Neural cell (in vitro differentiated cells): ENCODE data around the gene NOP14. TPM values are rescaled to one million over a fixed set of nuclear protein-coding genes. Genes with fewer than 3 reads are reported as not detected.
"Not testable (repeated sequence)": the region's sequence is repeated elsewhere in the genome, so short reads cannot be mapped to it uniquely, and the experiment has no call there.

Experiments
- H2AFZ ChIP-seq: fragments of 200-600, 300-800 bp; sonication (generic), shearing (Covaris generic); 2 replicates; pipeline ENCODE4 v1.6.0; 2014; ENCODE audit warnings: low read depth, mild to moderate bottlenecking, antibody characterized with exemption, low read length, moderate library complexity
- H3F3A ChIP-seq: fragments of 200-600 bp; shearing (Covaris generic); 2 replicates; pipeline ENCODE4 v1.6.1; 2016; ENCODE audit warnings: mild to moderate bottlenecking, moderate library complexity, mixed read lengths, antibody characterized with exemption, low read length; ENCODE audit not compliant: insufficient read depth, poor library complexity, severe bottlenecking
- H3K27ac ChIP-seq: fragments of 200-600, 300-800 bp; sonication (generic), shearing (Covaris generic); 2 replicates; pipeline ENCODE4 v1.5.1; 2014; ENCODE audit warnings: mild to moderate bottlenecking, low read length, moderate library complexity
- H3K27me3 ChIP-seq: fragments of 300-800, 200-600 bp; sonication (generic), shearing (Covaris generic); 2 replicates; pipeline ENCODE4 v1.6.0; 2014; ENCODE audit warnings: mild to moderate bottlenecking, low read depth, low read length, moderate library complexity; ENCODE audit not compliant: insufficient read depth
- H3K36me3 ChIP-seq: fragments of 300-800, 200-600 bp; sonication (generic), shearing (Covaris generic); 2 replicates; pipeline ENCODE4 v1.5.1; 2014; ENCODE audit warnings: mild to moderate bottlenecking, antibody characterized with exemption, low read length, moderate library complexity; ENCODE audit not compliant: insufficient read depth
- H3K4me2 ChIP-seq: fragments of 300-800, 200-600 bp; sonication (generic), shearing (Covaris generic); 2 replicates; pipeline ENCODE4 v1.6.0; 2014; ENCODE audit warnings: mild to moderate bottlenecking, low read length
- H3K4me3 ChIP-seq: fragments of 300-800, 200-600 bp; sonication (generic), shearing (Covaris generic); 2 replicates; pipeline ENCODE4 v1.5.1; 2014; ENCODE audit warnings: mild to moderate bottlenecking, low read length, moderate library complexity
- H3K79me2 ChIP-seq: fragments of 200-600 bp; shearing (Covaris generic); replicated peaks from 2 replicates; pipeline ENCODE4 v1.6.0; 2014; ENCODE audit warnings: mild to moderate bottlenecking, low read length, moderate library complexity; ENCODE audit not compliant: insufficient read depth
- H3K9ac ChIP-seq: fragments of 300-800, 200-600 bp; sonication (generic), shearing (Covaris generic); 2 replicates; pipeline ENCODE4 v1.6.1; 2016; ENCODE audit warnings: mild to moderate bottlenecking, low read length, mixed read lengths
- H3K9me2 ChIP-seq: fragments of 200-600 bp; shearing (Covaris generic); 2 replicates; pipeline ENCODE4 v1.6.1; 2016; ENCODE audit warnings: mild to moderate bottlenecking, low read length, mixed read lengths; ENCODE audit not compliant: insufficient read depth
- H3K9me3 ChIP-seq: fragments of 200-600, 300-800 bp; sonication (generic), shearing (Covaris generic); 2 replicates; pipeline ENCODE4 v1.6.1; 2016; ENCODE audit warnings: mild to moderate bottlenecking, mixed run types, low read length, moderate library complexity, mixed read lengths
- H4K20me1 ChIP-seq: fragments of 200-600 bp; shearing (Covaris generic); 2 replicates; pipeline ENCODE4 v1.6.1; 2016; ENCODE audit warnings: mild to moderate bottlenecking, mixed run types; ENCODE audit not compliant: insufficient read depth
- CTCF ChIP-seq: fragments of 450-650 bp; IDR thresholded peaks from 2 replicates; pipeline ENCODE4 v1.5.1; 2014; ENCODE audit warnings: antibody characterized with exemption, mild to moderate bottlenecking, moderate library complexity; ENCODE audit not compliant: poor library complexity, severe bottlenecking
- EP300 ChIP-seq: fragments of 450-650 bp; conservative IDR thresholded peaks from 2 replicates; pipeline ENCODE4 v1.6.1; 2014; ENCODE audit warnings: antibody characterized with exemption, mild to moderate bottlenecking, moderate library complexity; ENCODE audit not compliant: poor library complexity, severe bottlenecking
- EZH2 ChIP-seq: fragments of 200-600, 300-800 bp; shearing (Covaris generic), sonication (generic); IDR thresholded peaks from 2 replicates; pipeline ENCODE4 v1.6.1; 2014; ENCODE audit warnings: antibody characterized with exemption, low read length, borderline replicate concordance, mild to moderate bottlenecking; ENCODE audit not compliant: insufficient read depth, poor library complexity, severe bottlenecking
- MXI1 ChIP-seq: fragments of 450-650 bp; conservative IDR thresholded peaks from 2 replicates; pipeline ENCODE4 v1.6.1; 2014; ENCODE audit warnings: antibody characterized with exemption, mild to moderate bottlenecking; ENCODE audit not compliant: poor library complexity, severe bottlenecking
- POLR2AphosphoS5 ChIP-seq: IDR thresholded peaks from 2 replicates; pipeline ENCODE4 v1.6.1; 2012
- RAD21 ChIP-seq: fragments of 450-650 bp; conservative IDR thresholded peaks from 2 replicates; pipeline ENCODE4 v1.6.1; 2014; ENCODE audit warnings: antibody characterized with exemption, mild to moderate bottlenecking, moderate library complexity
- REST ChIP-seq: IDR thresholded peaks from 2 replicates; pipeline ENCODE4 v1.6.1; 2012; ENCODE audit warnings: borderline replicate concordance
- SMC3 ChIP-seq: fragments of 450-650 bp; conservative IDR thresholded peaks from 2 replicates; pipeline ENCODE4 v1.6.1; 2014; ENCODE audit warnings: antibody characterized with exemption, mild to moderate bottlenecking, moderate library complexity; ENCODE audit not compliant: poor library complexity
- TAF1 ChIP-seq: IDR thresholded peaks from 2 replicates; pipeline ENCODE4 v1.6.1; 2012; ENCODE audit warnings: low read depth
- polyA plus RNA-seq: library from polyadenylated mRNA; depleted of rRNA; stranded (reverse); fragments of >200 nt; gene quantifications from 2 replicates; pipeline ENCODE4 v1.2.3, GENCODE V29; 2014

Gene NOP14
- polyA plus RNA-seq, 1 donor from 2014 or later = 6.3 TPM

GRCh38 chr4:2991243-2991642 is 28.0 kb upstream of the NOP14 start:
- Histone ChIP-seq H2AFZ (no peak overlapping the region), H3K79me2 (no peaks in the 10 kb centered on the region), H3K9me2 (no peaks in the 10 kb centered on the region), H3K9me3 (no peaks in the 10 kb centered on the region), H3K4me2 (no peak overlapping the region), H4K20me1 (no peaks in the 10 kb centered on the region), H3K27me3 (no peaks in the 10 kb centered on the region), H3K9ac (no peak overlapping the region), H3F3A (no peaks in the 10 kb centered on the region), H3K27ac (no peak overlapping the region), H3K4me3 (no peak overlapping the region), H3K36me3 (no peaks in the 10 kb centered on the region)
- TF ChIP-seq MXI1 (no peak), POLR2AphosphoS5 (no peak), EZH2 (no peak), REST (no peak)

GRCh38 chr4:2983715-2984114 is 20.5 kb upstream of the NOP14 start:
- H3K4me3 ChIP-seq, H3K27ac ChIP-seq, H4K20me1 ChIP-seq, H2AFZ ChIP-seq, H3K9me3 ChIP-seq, H3K4me2 ChIP-seq, H3K36me3 ChIP-seq, H3K27me3 ChIP-seq, H3K79me2 ChIP-seq, H3K9me2 ChIP-seq, H3K9ac ChIP-seq, H3F3A ChIP-seq: not testable (repeated sequence)

GRCh38 chr4:2982012-2982411 is 18.8 kb upstream of the NOP14 start:
- Histone ChIP-seq H3F3A (no peaks in the 10 kb centered on the region), H3K9ac (no peak overlapping the region), H3K4me3 (no peak overlapping the region), H3K27ac (no peak overlapping the region), H3K9me2 (no peaks in the 10 kb centered on the region), H3K79me2 (no peaks in the 10 kb centered on the region), H4K20me1 (no peaks in the 10 kb centered on the region), H3K27me3 (no peaks in the 10 kb centered on the region), H2AFZ (no peak overlapping the region), H3K36me3 (no peaks in the 10 kb centered on the region), H3K9me3 (no peaks in the 10 kb centered on the region), H3K4me2 (no peak overlapping the region)
- TF ChIP-seq MXI1 (no peak), EP300 (no peak), TAF1 (no peak), CTCF (no peak), SMC3 (no peak), REST (no peak), EZH2 (no peak), RAD21 (no peak), POLR2AphosphoS5 (no peak)
